C4-2B (cell line): ENCODE results near the gene RIPOR2.

ENCODE experiments used
- ZFX ChIP-seq: fragments of 450-650 bp; IDR thresholded peaks from 2 replicates; pipeline ENCODE4 v1.6.1; 2017
- TF ChIP-seq, protein P1 (sequence below): fragments of 450-650 bp; conservative IDR thresholded peaks from 2 replicates; pipeline ENCODE4 v1.5.1; 2017; ENCODE audit warnings: mild to moderate bottlenecking

- TF ChIP-seq, protein P1, sequence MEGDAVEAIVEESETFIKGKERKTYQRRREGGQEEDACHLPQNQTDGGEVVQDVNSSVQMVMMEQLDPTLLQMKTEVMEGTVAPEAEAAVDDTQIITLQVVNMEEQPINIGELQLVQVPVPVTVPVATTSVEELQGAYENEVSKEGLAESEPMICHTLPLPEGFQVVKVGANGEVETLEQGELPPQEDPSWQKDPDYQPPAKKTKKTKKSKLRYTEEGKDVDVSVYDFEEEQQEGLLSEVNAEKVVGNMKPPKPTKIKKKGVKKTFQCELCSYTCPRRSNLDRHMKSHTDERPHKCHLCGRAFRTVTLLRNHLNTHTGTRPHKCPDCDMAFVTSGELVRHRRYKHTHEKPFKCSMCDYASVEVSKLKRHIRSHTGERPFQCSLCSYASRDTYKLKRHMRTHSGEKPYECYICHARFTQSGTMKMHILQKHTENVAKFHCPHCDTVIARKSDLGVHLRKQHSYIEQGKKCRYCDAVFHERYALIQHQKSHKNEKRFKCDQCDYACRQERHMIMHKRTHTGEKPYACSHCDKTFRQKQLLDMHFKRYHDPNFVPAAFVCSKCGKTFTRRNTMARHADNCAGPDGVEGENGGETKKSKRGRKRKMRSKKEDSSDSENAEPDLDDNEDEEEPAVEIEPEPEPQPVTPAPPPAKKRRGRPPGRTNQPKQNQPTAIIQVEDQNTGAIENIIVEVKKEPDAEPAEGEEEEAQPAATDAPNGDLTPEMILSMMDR = no peak
- TF ChIP-seq ZFX = no peak
These were observed 175.6 kb downstream of the RIPOR2 start for GRCh38 chr6:24760210-24760609.
